Measurements from ENCODE around the gene DOCK3.
"Not testable (repeated sequence)": the region's sequence is repeated elsewhere in the genome, so short reads cannot be mapped to it uniquely, and the experiment has no call there.

The DOCK3 gene

GRCh38 chr3:50804376-50804775 is 129.6 kb downstream of the DOCK3 start:
- DNase-seq (ENCODE audit: low read depth): not testable (repeated sequence)

- DNase-seq (ENCODE audit: low read depth): no peak
These were observed 130.6 kb downstream of the DOCK3 start for GRCh38 chr3:50805321-50805720.

GRCh38 chr3:50806031-50806430 is 131.3 kb downstream of the DOCK3 start:
- no peak for DNase-seq (ENCODE audit: low read depth)

DNA sequence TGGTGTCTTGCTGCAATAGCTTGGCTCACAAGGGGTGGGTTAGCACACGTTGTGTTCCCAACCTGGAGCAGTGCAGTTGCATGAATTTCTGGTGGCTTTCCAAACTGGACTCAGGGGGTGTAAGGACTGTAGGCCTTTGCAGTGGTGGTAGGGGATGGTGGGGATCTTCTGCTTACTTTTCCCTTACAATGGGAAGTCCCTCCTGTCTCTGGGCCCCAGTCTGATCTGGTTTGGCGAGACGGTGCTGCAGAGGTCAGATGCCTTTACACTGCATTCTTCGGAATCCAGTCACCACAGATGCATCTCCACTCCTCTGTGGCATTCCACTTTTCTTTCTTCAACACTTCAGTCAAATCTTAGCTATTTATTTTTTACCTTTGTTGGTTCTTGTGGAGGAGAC is 132.1 kb downstream of the DOCK3 start:
- DNase-seq (ENCODE audit: low read depth): no peak

- no peak for DNase-seq (ENCODE audit: low read depth)
These were observed 132.5 kb downstream of the DOCK3 start for GRCh38 chr3:50807266-50807665.

- DNase-seq (ENCODE audit: low read depth): no peak
These were observed 137.2 kb downstream of the DOCK3 start for GRCh38 chr3:50811893-50812292.

DNA sequence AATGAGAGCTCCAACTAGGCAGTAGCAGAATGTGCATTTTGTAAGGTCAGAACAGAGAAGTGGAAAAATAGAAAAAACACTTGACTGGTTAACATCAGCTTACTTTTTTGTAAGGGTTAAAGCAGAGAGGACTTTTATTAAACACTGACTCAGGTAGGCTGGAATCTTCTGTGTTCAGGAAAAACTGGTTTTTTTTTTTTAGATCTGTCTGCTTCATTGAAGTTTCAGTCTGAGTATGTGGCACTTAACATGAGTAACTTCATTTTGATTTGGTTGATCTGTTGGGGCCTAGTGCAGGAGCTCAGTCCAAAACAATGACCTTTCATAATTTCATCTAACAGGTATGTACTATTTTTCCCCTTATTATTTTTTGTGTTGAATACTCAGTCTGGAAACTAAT is 141.1 kb downstream of the DOCK3 start:
- no peak for DNase-seq (ENCODE audit: low read depth)

DNA sequence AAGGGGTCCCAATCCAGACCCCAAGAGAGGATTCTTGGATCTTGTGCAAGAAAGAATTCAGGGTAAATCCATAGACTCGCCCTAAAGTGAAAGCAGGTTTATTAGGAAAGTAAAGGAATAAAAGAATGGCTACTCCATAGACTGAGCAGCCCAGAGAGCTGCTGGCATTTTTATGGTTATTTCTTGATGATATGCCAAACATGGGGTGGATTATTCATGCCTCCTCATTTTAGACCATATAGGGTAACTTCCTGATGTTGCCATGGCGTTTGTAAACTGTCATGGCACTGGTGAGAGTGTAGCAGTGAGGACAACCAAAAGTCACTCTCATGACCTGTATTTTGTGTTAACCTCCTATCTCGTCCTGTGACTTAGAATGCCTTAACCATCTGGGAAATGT is 142.2 kb downstream of the DOCK3 start:
- DNase-seq (ENCODE audit: low read depth): no peak

- DNase-seq (ENCODE audit: low read depth): no peak
These were observed 143.2 kb downstream of the DOCK3 start for GRCh38 chr3:50817756-50818529.

DNA sequence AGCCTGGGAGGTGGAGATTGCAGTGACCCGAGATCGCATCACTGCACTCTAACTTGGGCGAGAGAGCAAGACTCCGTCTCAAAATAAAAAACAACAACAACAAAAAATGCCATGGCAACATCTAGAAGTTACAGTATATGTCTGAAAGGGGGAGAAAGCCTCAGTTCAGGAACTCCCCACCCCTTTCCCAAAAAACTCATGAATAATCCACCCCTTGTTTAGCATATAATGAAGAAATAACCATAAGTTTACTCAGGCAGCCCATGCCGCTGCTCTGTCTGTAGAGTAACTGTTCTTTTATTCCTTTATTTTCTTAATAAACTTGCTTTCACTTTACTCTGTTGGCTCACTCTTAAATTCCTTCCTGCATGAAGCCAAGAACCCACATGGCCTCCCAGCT is 145.2 kb downstream of the DOCK3 start:
- no peak for DNase-seq (ENCODE audit: low read depth)

GRCh38 chr3:50825841-50826240 is 151.1 kb downstream of the DOCK3 start:
- no peak for DNase-seq (ENCODE audit: low read depth)

DNA sequence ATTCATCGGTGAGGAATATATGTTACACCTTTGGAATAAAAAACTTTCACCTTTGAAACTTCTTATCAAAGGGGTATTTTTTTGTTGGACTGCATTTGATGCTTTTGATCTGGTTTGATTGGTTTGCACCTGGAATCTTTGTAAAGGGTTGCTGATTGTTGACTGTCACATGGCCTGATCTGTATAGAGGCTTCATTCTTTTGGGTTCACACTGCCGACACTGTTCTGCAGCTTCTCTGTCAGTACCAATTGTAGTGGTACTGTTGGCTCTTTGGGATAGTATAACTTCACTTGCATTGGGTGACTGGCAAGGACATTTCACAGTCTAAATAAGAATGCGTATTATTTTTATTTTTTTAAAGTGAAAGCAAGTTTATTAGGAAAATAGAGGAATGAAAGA is 155.7 kb downstream of the DOCK3 start:
- DNase-seq (ENCODE audit: low read depth): no peak

- DNase-seq (ENCODE audit: low read depth): not testable (repeated sequence)
These were observed 156.3 kb downstream of the DOCK3 start for GRCh38 chr3:50831009-50831408.

DNA sequence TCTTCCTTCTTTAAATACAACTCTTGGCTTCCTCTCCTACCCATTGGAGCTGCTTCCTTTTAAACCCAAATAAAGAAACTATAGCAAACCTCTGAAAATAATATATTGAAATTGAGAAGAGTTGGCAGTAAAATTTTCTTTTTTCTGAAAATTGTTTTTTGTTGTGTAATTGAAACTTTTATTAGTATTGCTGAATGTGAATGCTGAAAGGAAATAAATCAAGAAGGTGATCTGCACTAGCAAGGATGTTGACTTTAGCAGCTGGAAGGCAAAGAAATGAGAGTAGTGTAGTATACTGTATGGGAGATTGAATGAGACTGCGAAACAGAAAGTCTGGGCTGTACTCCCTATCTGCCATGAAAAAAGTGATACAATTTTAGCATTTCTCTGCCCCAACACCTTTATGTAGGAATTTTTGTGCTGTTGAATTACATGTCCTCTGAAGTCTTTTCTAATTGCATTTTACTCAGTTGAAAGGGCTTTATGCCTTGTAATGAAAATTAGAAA is 166.3 kb downstream of the DOCK3 start:
- no peak for DNase-seq (ENCODE audit: low read depth)

GRCh38 chr3:50848308-50848707 is 173.6 kb downstream of the DOCK3 start:
- no peak for DNase-seq (ENCODE audit: low read depth)

GRCh38 chr3:50850639-50851511 is 176.1 kb downstream of the DOCK3 start:
- no peak for DNase-seq (ENCODE audit: low read depth)

DNA sequence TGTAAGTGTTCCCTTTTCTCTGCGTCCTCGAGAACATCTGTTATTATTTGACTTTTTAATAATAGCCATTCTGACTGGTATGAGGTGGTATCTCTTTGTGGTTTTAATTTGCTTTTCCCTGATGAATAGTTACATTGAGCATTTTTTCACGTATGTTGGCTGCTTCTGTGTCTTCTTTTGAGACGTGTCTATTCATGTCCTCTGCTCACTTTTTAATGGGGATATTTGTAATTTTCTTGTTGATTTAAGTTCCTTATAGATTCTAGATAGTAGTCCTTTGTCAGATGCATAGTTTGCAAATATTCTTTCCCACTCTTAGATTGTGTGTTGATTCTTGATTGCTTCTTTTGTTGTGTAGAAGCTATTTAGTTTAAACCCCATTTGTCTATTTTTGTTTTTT is 179.2 kb downstream of the DOCK3 start:
- DNase-seq (ENCODE audit: low read depth): no peak

GRCh38 chr3:50862221-50862620 is 187.5 kb downstream of the DOCK3 start:
- DNase-seq (ENCODE audit: low read depth): no peak

DNA sequence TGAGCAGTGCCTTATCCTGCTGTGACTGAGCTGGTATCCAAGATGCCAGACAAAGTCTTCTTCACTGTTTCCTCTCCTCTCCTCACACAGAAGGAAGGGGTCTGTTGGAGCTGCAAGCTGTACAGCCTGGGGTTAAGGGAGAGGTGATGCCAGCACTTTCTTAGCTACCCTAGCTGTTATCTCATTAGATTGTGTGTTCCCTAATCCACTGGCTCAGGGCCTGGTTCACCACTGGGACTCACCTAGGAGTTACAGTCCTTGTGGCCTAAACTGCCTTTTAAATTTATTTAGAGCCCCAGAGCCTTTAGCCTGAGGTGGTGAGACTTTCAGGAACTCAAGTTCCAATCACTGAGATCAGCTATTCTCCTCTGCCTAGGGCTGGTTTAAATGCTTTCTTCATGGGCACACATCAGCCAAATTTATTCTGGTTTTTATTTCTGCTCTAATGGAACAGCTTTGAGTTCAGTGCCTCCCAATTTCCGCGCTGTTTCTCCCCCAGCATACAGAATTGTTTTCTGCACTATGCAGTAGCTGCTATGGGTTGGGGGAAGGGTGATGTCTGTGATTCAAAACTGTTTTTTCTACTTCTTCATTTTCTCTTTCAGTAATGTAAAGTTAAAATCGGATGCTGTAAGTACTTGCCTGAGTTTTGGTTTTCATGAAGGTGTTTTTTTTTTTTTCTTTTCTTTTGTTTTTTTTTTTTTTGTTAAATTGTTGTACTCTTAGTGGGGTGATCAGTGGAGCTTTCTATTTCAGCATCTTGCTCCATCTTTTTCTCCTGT is 198.8 kb downstream of the DOCK3 start:
- no peak for DNase-seq (ENCODE audit: low read depth)

DNA sequence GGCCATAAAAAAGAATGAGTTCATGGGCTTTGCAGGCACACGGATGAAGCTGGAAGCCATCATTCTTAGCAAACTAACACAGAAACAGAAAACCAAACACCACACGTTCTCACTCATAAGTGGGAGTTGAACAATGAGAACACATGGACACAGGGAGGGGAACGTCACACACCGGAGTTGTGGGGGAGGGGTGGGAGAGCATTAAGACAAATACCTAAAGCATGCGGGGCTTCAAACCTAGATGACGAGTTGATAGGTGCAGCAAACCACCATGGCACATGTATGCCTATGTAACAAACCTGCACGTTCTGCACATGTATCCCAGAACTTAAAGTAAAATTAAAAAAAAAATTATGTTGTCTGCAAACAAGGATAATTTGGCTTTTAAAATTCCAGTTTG is 200.1 kb downstream of the DOCK3 start:
- not testable (repeated sequence) for DNase-seq (ENCODE audit: low read depth)

GRCh38 chr3:50876947-50877346 is 202.2 kb downstream of the DOCK3 start:
- DNase-seq (ENCODE audit: low read depth): no peak

GRCh38 chr3:50882733-50883132 is 208.0 kb downstream of the DOCK3 start:
- DNase-seq (ENCODE audit: low read depth): not testable (repeated sequence)

All from stimulated activated CD8-positive, alpha-beta memory T cell treated with anti-CD3 and anti-CD28 coated beads, Interleukin-12 subunit alpha, Interleukin-12 subunit beta, amount 100 ng/mL, for 1 hour (primary cell).